H9 (cell line): ENCODE results near the gene HAPLN2. TPM values are rescaled to one million over a fixed set of nuclear protein-coding genes. Genes with fewer than 3 reads are reported as not detected.

Experiments
- DNase-seq: peaks from one replicate; pipeline ENCODE4 v3.0.0-alpha.2; 2017
- H2AFZ ChIP-seq: one replicate; pipeline ENCODE4 v1.6.1; 2013; ENCODE audit warnings: mild to moderate bottlenecking, low read length, control low read depth, moderate library complexity
- H2AK5ac ChIP-seq: 2 replicates; pipeline ENCODE4 v1.6.1; 2013; ENCODE audit warnings: low read length, control low read depth, mixed read lengths; ENCODE audit not compliant: insufficient read length
- H2BK120ac ChIP-seq: one replicate; pipeline ENCODE4 v1.6.1; 2013; ENCODE audit warnings: low read depth, mild to moderate bottlenecking, low read length, control low read depth, inconsistent platforms; ENCODE audit not compliant: poor library complexity, severe bottlenecking
- H2BK12ac ChIP-seq: 2 replicates; pipeline ENCODE4 v1.6.1; 2013; ENCODE audit warnings: low read length, control low read depth, mixed read lengths, low read depth; ENCODE audit not compliant: insufficient read length
- H2BK15ac ChIP-seq: 2 replicates; pipeline ENCODE4 v1.6.1; 2013; ENCODE audit warnings: low read depth, low read length, control low read depth
- H2BK20ac ChIP-seq: one replicate; pipeline ENCODE4 v1.6.1; 2013; ENCODE audit warnings: low read depth, mild to moderate bottlenecking, low read length, control low read depth, inconsistent platforms; ENCODE audit not compliant: poor library complexity, severe bottlenecking
- H2BK5ac ChIP-seq: 2 replicates; pipeline ENCODE4 v1.6.1; 2013; ENCODE audit warnings: low read length, control low read depth, mixed read lengths; ENCODE audit not compliant: insufficient read length
- H3K14ac ChIP-seq: 2 replicates; pipeline ENCODE4 v1.6.1; 2013; ENCODE audit warnings: low read length, control low read depth; ENCODE audit not compliant: insufficient read depth
- H3K18ac ChIP-seq: 2 replicates; pipeline ENCODE4 v1.6.1; 2013; ENCODE audit warnings: low read depth, mild to moderate bottlenecking, mixed read lengths, low read length, control low read depth; ENCODE audit not compliant: insufficient read length
- H3K23ac ChIP-seq: 2 replicates; pipeline ENCODE4 v1.6.1; 2013; ENCODE audit warnings: low read length, control low read depth, mixed read lengths, low read depth; ENCODE audit not compliant: insufficient read length
- H3K23me2 ChIP-seq: 2 replicates; pipeline ENCODE4 v1.6.1; 2013; ENCODE audit warnings: low read depth, mild to moderate bottlenecking, mixed read lengths, low read length, control low read depth; ENCODE audit not compliant: insufficient read length, poor library complexity, severe bottlenecking
- H3K27ac ChIP-seq: 2 replicates; pipeline ENCODE4 v1.5.1; 2013; ENCODE audit warnings: low read length, control low read depth, mixed read lengths, low read depth; ENCODE audit not compliant: insufficient read length
- H3K27me3 ChIP-seq: 2 replicates; pipeline ENCODE4 v1.6.1; 2013; ENCODE audit warnings: low read length, control low read depth, inconsistent platforms; ENCODE audit not compliant: insufficient read depth
- H3K4ac ChIP-seq: 2 replicates; pipeline ENCODE4 v1.6.1; 2013; ENCODE audit warnings: low read depth, mild to moderate bottlenecking, control low read depth, inconsistent platforms, low read length, moderate library complexity
- H3K4me1 ChIP-seq: 2 replicates; pipeline ENCODE4 v1.6.1; 2013; ENCODE audit warnings: low read length, control low read depth, inconsistent platforms; ENCODE audit not compliant: insufficient read depth
- H3K4me2 ChIP-seq: 2 replicates; pipeline ENCODE4 v1.6.1; 2013; ENCODE audit warnings: low read length, control low read depth, mixed read lengths; ENCODE audit not compliant: insufficient read length, insufficient read depth
- H3K56ac ChIP-seq: 2 replicates; pipeline ENCODE4 v1.6.1; 2013; ENCODE audit warnings: low read depth, mild to moderate bottlenecking, mixed read lengths, low read length, control low read depth; ENCODE audit not compliant: insufficient read length
- H3K79me1 ChIP-seq: 2 replicates; pipeline ENCODE4 v1.6.1; 2013; ENCODE audit warnings: low read depth, mild to moderate bottlenecking, moderate library complexity, low read length, control low read depth, inconsistent platforms; ENCODE audit not compliant: insufficient read depth, poor library complexity, severe bottlenecking
- H3K79me2 ChIP-seq: 2 replicates; pipeline ENCODE4 v1.6.1; 2013; ENCODE audit warnings: low read length, control low read depth, inconsistent platforms; ENCODE audit not compliant: insufficient read depth
- H3K9ac ChIP-seq: 2 replicates; pipeline ENCODE4 v1.6.1; 2013; ENCODE audit warnings: low read length, control low read depth, mixed read lengths; ENCODE audit not compliant: insufficient read length; ENCODE audit errors: extremely low read depth
- H3K9me3 ChIP-seq: one replicate; pipeline ENCODE4 v1.6.1; 2013; ENCODE audit warnings: low read depth, low read length, inconsistent platforms; ENCODE audit not compliant: control insufficient read depth
- H3T11ph ChIP-seq: one replicate; pipeline ENCODE4 v1.6.1; 2013; ENCODE audit warnings: mild to moderate bottlenecking, low read length, control low read depth, inconsistent platforms
- H4K20me1 ChIP-seq: one replicate; pipeline ENCODE4 v1.6.1; 2013; ENCODE audit not compliant: control insufficient read depth, insufficient read length, insufficient read depth
- H4K5ac ChIP-seq: 2 replicates; pipeline ENCODE4 v1.6.1; 2013; ENCODE audit warnings: low read depth, mild to moderate bottlenecking, mixed read lengths, low read length, control low read depth; ENCODE audit not compliant: insufficient read length
- H4K8ac ChIP-seq: replicated peaks from 2 replicates; pipeline ENCODE4 v1.6.1; 2013; ENCODE audit warnings: low read length, control low read depth, mixed read lengths, low read depth; ENCODE audit not compliant: insufficient read length
- H4K91ac ChIP-seq: 2 replicates; pipeline ENCODE4 v1.6.1; 2013; ENCODE audit warnings: low read depth, mild to moderate bottlenecking, moderate library complexity, mixed read lengths, low read length, control low read depth; ENCODE audit not compliant: insufficient read length
- H3K27ac Mint-ChIP-seq, 3 experiments: 2 replicates in 2 of 3; 3 replicates in 1 of 3; pipeline ENCODE4 v1.8.0; 2020 to 2021; ENCODE audit warnings: mixed read lengths in 3 of 3, mild to moderate bottlenecking in 1 of 3, moderate library complexity in 1 of 3
- H3K27me3 Mint-ChIP-seq: 2 replicates; pipeline ENCODE4 v1.8.0; 2021; ENCODE audit warnings: low read depth, mild to moderate bottlenecking, moderate library complexity, mixed read lengths
- H3K36me3 Mint-ChIP-seq, 3 experiments: 2 replicates in 2 of 3; 3 replicates in 1 of 3; pipeline ENCODE4 v1.8.0; 2020 to 2021; ENCODE audit warnings: low read depth in 3 of 3, mixed read lengths in 3 of 3; ENCODE audit not compliant: insufficient read depth in 1 of 3
- H3K4me1 Mint-ChIP-seq, 2 experiments: 2 replicates each; pipeline ENCODE4 v1.8.0; 2020; ENCODE audit warnings: mixed read lengths in 2 of 2
- H3K4me3 Mint-ChIP-seq, 2 experiments: 2 replicates in 1 of 2; 3 replicates in 1 of 2; pipeline ENCODE4 v1.8.0; 2020 to 2021; ENCODE audit warnings: mild to moderate bottlenecking in 2 of 2, mixed read lengths in 2 of 2, moderate library complexity in 1 of 2
- H3K9me3 Mint-ChIP-seq, 2 experiments: 2 replicates in 1 of 2; 3 replicates in 1 of 2; pipeline ENCODE4 v1.8.0; 2020; ENCODE audit warnings: mild to moderate bottlenecking in 2 of 2, mixed read lengths in 2 of 2, moderate library complexity in 1 of 2
- WGBS: extraction: QIAGEN DNeasy Blood & Tissue Kit; methylation state at CpG from one replicate; pipeline ENCODE4 v1.1.7; 2013; ENCODE audit warnings: missing lambda C conversion rate, low lambda C conversion rate, mixed read lengths; ENCODE audit not compliant: insufficient read length; ENCODE audit errors: extremely low coverage; 5-methylcytosine and 5-hydroxymethylcytosine counted together
- total RNA-seq: library from RNA; stranded (reverse); gene quantifications from 2 replicates; pipeline ENCODE4 v1.2.1, GENCODE V29; 2021
- TF ChIP-seq, protein P1 (sequence below): fragments of 200-600 bp; sonication (generic); conservative IDR thresholded peaks from 3 replicates; pipeline ENCODE4 v1.8.0; 2021; ENCODE audit warnings: antibody characterized with exemption, mild to moderate bottlenecking

HAPLN2 gene
- total RNA-seq, 1 experiment from 2014 or later, result 0.46 TPM

DNA sequence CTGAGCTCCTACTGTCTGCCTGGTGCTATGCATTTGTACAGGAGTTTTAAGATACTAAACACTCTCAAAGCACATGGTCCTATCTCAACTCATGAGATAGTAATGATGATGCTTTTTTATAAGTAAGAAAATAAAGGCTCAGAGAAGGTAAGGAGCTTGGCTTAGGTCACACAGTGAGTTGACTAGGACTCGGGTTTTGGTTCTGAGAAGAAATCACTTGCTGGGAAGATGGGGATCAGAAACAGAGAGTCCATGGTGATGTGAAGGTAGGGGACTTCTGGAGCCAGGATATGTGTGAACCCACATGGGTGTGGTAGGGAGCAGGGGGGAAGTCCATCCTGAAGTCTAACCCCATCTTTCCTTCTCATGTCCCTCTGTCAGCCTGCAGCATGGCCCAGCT, 26.5 kb downstream of the HAPLN2 start:
- H2BK120ac ChIP-seq, result no peak overlapping the region
- no peak overlapping the region for H3K4ac ChIP-seq
- H3K56ac ChIP-seq, result no peak overlapping the region
- H3K4me1 Mint-ChIP-seq, result peaks cover 21 to 24% of the 10 kb centered on the region in 2 experiments
- peaks cover 11% of the 10 kb centered on the region for H3K23me2 ChIP-seq
- H4K20me1 ChIP-seq, result no peaks in the 10 kb centered on the region
- no peak overlapping the region for H2BK15ac ChIP-seq
- H3K27me3 Mint-ChIP-seq, result peaks cover 96% of the 10 kb centered on the region
- no peaks in the 10 kb centered on the region for H3K36me3 Mint-ChIP-seq
- no peak overlapping the region for H3K14ac ChIP-seq
- no peak overlapping the region for H3K27ac ChIP-seq
- TF ChIP-seq, protein P1, sequence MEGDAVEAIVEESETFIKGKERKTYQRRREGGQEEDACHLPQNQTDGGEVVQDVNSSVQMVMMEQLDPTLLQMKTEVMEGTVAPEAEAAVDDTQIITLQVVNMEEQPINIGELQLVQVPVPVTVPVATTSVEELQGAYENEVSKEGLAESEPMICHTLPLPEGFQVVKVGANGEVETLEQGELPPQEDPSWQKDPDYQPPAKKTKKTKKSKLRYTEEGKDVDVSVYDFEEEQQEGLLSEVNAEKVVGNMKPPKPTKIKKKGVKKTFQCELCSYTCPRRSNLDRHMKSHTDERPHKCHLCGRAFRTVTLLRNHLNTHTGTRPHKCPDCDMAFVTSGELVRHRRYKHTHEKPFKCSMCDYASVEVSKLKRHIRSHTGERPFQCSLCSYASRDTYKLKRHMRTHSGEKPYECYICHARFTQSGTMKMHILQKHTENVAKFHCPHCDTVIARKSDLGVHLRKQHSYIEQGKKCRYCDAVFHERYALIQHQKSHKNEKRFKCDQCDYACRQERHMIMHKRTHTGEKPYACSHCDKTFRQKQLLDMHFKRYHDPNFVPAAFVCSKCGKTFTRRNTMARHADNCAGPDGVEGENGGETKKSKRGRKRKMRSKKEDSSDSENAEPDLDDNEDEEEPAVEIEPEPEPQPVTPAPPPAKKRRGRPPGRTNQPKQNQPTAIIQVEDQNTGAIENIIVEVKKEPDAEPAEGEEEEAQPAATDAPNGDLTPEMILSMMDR, result no peak
- H3K9me3 Mint-ChIP-seq, result no peaks in the 10 kb centered on the region; a peak in 1 of 5 replicates
- H3K79me1 ChIP-seq, result no peaks in the 10 kb centered on the region
- no CpG with 5 or more reads among the region's 1 CpG for WGBS
- peaks cover 10% of the 10 kb centered on the region; the same call in 1 of the 2 replicates for H3K27me3 ChIP-seq
- H4K91ac ChIP-seq, result no peak overlapping the region
- H3K79me2 ChIP-seq, result no peaks in the 10 kb centered on the region
- no peak overlapping the region for H3K9ac ChIP-seq
- no peak overlapping the region for H2BK20ac ChIP-seq
- no peaks in the 10 kb centered on the region for H3K9me3 ChIP-seq
- no peak overlapping the region for H4K8ac ChIP-seq
- no peak overlapping the region for H4K5ac ChIP-seq
- no peak overlapping the region for H2BK12ac ChIP-seq
- no peak overlapping the region for H3K4me3 Mint-ChIP-seq
- no peak overlapping the region for H3T11ph ChIP-seq
- H3K4me2 ChIP-seq, result no peak overlapping the region
- H2AK5ac ChIP-seq, result no peak overlapping the region
- no peak overlapping the region for H2BK5ac ChIP-seq
- H3K27ac Mint-ChIP-seq, result no peak overlapping the region; a peak in 1 of 7 replicates
- H3K18ac ChIP-seq, result no peak overlapping the region
- H3K23ac ChIP-seq, result no peak overlapping the region
- H3K4me1 ChIP-seq, result peaks cover 4% of the 10 kb centered on the region; the same call in 1 of the 2 replicates
- no peak overlapping the region for H2AFZ ChIP-seq
- no peak for DNase-seq
